Left ventricle myocardium inferior (tissue), 1 donor: ENCODE measurements around the gene GOLT1A. TPM values are rescaled to one million over a fixed set of nuclear protein-coding genes. Genes with fewer than 3 reads are reported as not detected.

Experiments
- DNase-seq: peaks from one replicate; pipeline ENCODE4 v3.0.0-alpha.2; 2020
- H3K27ac ChIP-seq: fragments of 200-600 bp; replicated peaks from 2 replicates; pipeline ENCODE4 v1.8.0; 2021
- H3K27me3 ChIP-seq: fragments of 200-600 bp; 2 replicates; pipeline ENCODE4 v1.8.0; 2021; ENCODE audit warnings: low read depth
- H3K36me3 ChIP-seq: fragments of 200-600 bp; 2 replicates; pipeline ENCODE4 v1.8.0; 2021
- H3K4me1 ChIP-seq: fragments of 200-600 bp; 2 replicates; pipeline ENCODE4 v1.8.0; 2021
- H3K4me3 ChIP-seq: fragments of 200-600 bp; 2 replicates; pipeline ENCODE4 v1.8.0; 2021; ENCODE audit warnings: mild to moderate bottlenecking, moderate library complexity
- H3K9me3 ChIP-seq: fragments of 200-600 bp; replicated peaks from 2 replicates; pipeline ENCODE4 v1.8.0; 2021
- intact Hi-C: fragments of 100-400 bp; cut with micrococcal nuclease; formaldehyde crosslinking; loops from one replicate; pipeline ENCODE4 v1.11.0; 2022
- total RNA-seq: library from RNA; stranded (reverse); fragmentation: NEBNext Ultra II Directional; extraction: Animal tissue kit (Norgen Biotek cat#: 25700); gene quantifications from one replicate; pipeline ENCODE4 v1.2.1, GENCODE V29; 2021
- TF ChIP-seq, protein P1 (sequence below): fragments of 200-600 bp; IDR thresholded peaks from 2 replicates; pipeline ENCODE4 v1.8.0; 2021; ENCODE audit warnings: antibody characterized with exemption, mild to moderate bottlenecking, borderline replicate concordance
- donor health status: DM: no; HTN: yes; CAD: no; lungs with severe emphysema.

The GOLT1A gene
- total RNA-seq, 1 donor from 2014 or later: not detected

DNA sequence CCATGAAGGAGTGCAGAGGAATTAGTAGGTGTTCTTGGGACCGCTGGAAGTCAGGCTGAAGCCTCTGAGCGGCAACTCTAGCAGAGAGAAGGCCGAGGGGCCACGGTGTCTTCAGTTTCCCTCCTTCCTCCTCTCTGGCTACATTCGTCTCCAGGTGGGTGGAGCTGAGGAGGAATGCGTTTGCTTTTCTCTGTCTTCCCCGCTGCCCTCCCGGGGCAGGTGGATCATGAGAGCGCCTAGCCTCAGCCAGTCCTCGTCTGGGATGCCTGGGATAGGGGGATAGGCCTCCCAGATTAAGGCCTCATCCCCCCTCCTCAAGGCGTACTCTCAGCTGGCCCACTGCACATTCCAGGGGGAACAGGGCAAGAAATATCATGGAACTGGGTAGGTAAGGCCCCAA, 7.5 kb upstream of the GOLT1A start:
- DNase-seq: no peak
- no peaks in the 10 kb centered on the region for H3K9me3 ChIP-seq
- peaks cover 24% of the 10 kb centered on the region for H3K36me3 ChIP-seq
- H3K4me1 ChIP-seq: no peaks in the 10 kb centered on the region
- H3K27me3 ChIP-seq: no peaks in the 10 kb centered on the region
- H3K4me3 ChIP-seq: no peak overlapping the region
- H3K27ac ChIP-seq: no peak overlapping the region
- intact Hi-C loops: no loop called here
- TF ChIP-seq, protein P1, sequence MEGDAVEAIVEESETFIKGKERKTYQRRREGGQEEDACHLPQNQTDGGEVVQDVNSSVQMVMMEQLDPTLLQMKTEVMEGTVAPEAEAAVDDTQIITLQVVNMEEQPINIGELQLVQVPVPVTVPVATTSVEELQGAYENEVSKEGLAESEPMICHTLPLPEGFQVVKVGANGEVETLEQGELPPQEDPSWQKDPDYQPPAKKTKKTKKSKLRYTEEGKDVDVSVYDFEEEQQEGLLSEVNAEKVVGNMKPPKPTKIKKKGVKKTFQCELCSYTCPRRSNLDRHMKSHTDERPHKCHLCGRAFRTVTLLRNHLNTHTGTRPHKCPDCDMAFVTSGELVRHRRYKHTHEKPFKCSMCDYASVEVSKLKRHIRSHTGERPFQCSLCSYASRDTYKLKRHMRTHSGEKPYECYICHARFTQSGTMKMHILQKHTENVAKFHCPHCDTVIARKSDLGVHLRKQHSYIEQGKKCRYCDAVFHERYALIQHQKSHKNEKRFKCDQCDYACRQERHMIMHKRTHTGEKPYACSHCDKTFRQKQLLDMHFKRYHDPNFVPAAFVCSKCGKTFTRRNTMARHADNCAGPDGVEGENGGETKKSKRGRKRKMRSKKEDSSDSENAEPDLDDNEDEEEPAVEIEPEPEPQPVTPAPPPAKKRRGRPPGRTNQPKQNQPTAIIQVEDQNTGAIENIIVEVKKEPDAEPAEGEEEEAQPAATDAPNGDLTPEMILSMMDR: no peak

DNA sequence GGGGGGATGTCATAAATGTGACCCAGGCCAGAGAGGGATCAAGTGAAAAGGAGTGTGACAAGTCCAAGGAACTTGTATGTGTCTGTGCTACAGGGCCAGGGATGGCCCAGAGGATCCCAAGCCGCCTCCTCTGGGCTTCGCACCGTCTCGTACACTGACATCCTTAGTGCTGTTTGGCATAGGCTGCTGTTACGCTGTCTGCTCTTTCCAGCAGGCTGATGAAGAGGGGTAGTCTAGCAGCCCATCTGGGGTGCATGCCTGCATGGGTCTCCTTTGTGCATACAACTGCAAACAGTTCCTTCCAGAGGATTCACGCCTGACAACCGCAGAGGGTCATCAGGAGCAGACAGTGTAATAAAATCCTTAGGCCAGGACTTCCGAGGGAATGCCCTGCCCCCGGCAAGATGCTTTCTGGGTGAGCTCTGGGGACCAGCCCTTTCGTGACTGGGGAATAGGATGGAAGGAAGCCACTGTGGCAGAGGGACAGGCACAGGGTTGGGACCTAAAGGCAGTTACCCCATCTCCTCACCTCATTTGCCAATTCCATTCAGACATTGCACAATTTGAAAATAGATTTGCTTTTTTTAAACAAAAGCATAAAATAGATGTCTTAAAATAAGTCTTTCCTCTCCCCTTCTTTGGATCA, 6.3 kb upstream of the GOLT1A start:
- intact Hi-C loops: no loop called here

DNA sequence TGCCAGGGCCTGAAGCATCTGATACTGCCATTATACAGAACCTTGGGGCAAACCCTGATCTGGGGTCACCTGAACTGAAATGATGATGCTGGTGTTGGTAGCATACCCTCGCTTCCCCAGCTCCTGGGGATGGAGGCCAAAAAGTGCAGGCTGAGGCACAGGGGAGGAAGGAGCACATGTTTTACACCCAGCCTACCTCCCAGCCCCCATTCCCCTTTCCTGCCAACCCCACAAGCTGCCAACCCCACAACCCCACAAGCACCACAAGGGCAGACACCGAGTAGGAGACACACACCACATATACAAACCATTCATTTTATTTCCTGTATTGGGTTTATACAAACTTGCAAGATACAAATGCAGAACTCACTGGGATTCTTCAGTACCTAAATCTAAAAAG, 4.8 kb upstream of the GOLT1A start:
- intact Hi-C loops: no loop called here
- no peaks in the 10 kb centered on the region for H3K9me3 ChIP-seq

More for the DNA sequence above, 6.3 kb upstream of the GOLT1A start:
- H3K27me3 ChIP-seq: no peaks in the 10 kb centered on the region
- no peaks in the 10 kb centered on the region for H3K9me3 ChIP-seq
- TF ChIP-seq, protein P1: no peak
- H3K4me3 ChIP-seq: no peak overlapping the region
- peaks cover 13% of the 10 kb centered on the region for H3K36me3 ChIP-seq
- H3K4me1 ChIP-seq: no peaks in the 10 kb centered on the region
- H3K27ac ChIP-seq: no peak overlapping the region
- DNase-seq: no peak

DNA sequence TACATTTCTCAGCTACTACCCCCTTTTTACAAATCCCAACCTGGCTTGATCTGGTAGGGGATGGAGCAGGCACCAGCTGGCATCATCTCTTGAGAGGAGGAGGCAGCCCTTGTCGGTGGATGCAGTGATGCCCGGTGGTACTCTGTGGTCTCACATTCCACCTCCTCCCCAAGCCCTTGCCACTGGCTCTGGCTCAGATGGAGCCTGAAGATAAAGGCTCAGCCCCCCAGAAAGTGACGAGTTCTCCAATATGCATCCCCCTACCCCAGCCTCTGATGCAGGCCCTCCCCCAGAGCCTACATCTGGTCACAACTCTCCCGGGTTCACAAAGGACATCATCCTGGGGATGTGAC, 3.8 kb upstream of the GOLT1A start:
- Histone ChIP-seq H3K4me1 (peaks cover 10% of the 10 kb centered on the region), H3K27me3 (peaks cover 12% of the 10 kb centered on the region), H3K4me3 (no peak overlapping the region), H3K27ac (no peak overlapping the region), H3K9me3 (no peaks in the 10 kb centered on the region), H3K36me3 (peaks cover 6% of the 10 kb centered on the region)
- no peak for DNase-seq
- TF ChIP-seq, protein P1: no peak
- intact Hi-C loops: no loop called here

More for the DNA sequence above, 4.8 kb upstream of the GOLT1A start:
- Histone ChIP-seq H3K4me1 (peaks cover 10% of the 10 kb centered on the region), H3K27ac (no peak overlapping the region), H3K4me3 (no peak overlapping the region), H3K36me3 (peaks cover 10% of the 10 kb centered on the region), H3K27me3 (peaks cover 3% of the 10 kb centered on the region)
- no peak for DNase-seq
- TF ChIP-seq, protein P1: no peak

DNA sequence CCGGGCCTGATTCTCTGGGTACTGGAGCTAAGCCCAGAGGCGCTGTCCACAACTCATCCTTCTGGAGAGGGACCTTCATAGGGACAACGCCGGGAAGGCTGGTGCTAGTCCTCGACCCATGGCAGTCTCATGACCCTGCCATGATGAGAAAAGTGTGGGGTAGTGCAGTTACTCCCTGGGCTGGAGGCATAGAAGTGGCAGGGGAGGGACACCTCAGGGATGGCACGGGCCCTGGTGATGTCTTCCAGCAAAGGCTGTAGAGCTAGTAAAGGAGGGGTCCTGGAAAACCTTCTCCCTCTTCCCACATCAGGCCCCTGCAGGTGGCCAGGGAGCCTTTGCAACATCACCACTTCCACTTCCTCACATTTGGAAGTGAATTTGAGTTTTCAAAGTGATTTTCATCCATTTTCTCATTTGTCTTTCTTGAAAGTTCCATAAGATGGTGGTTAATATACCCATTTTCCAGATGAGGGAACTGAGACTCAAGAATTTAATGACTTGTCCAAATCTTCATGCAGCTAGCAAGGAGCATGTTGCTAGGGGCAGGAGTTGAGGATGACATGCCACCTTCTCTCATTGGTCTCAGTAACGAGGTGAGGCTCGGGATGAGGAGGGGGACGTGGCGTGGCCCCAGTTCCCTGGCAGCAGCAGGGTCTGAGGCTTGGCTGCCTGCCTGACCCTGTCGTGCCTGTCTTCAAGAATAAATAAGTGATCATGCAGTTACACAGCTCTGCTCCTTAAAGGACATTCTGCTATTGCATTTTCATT, 3.3 kb upstream of the GOLT1A start:
- intact Hi-C loops: no loop called here
- no peak overlapping the region for H3K4me3 ChIP-seq

More for the DNA sequence above, 3.3 kb upstream of the GOLT1A start:
- DNase-seq: no peak
- H3K4me1 ChIP-seq: peaks cover 10% of the 10 kb centered on the region
- H3K36me3 ChIP-seq: peaks cover under 1% of the 10 kb centered on the region
- H3K9me3 ChIP-seq: no peaks in the 10 kb centered on the region
- TF ChIP-seq, protein P1: no peak
- peaks cover 18% of the 10 kb centered on the region for H3K27me3 ChIP-seq
- H3K27ac ChIP-seq: no peak overlapping the region
